ENCODE data around the gene DOCK3. TPM values are rescaled to one million over a fixed set of nuclear protein-coding genes. Genes with fewer than 3 reads are reported as not detected.

Gene DOCK3
- total and polyA plus RNA-seq, 2 of the 4 experiments (the other 2 are of a cell fraction), result under 0.01 to 0.12 TPM

GRCh38 chr3:50676031-50676705 is 1.4 kb downstream of the DOCK3 start:
- intact Hi-C loops (cut with micrococcal nuclease) (no loop called here), dilution Hi-C loops (cut with HindIII; ENCODE audit: low sequenced_read_pairs, unreplicated experiment) (no loop called here), in situ Hi-C loops (cut with MboI; ENCODE audit: low sequenced_read_pairs) (no loop called here)
- peaks cover 54% of the 10 kb centered on the region for H3K27me3 ChIP-seq (ENCODE audit: control insufficient read depth, insufficient read depth, low read length)
- no peaks in the 10 kb centered on the region for H3K79me1 ChIP-seq (ENCODE audit: low read depth in 1 of 2, low read length in 2 of 2)
- no peaks in the 10 kb centered on the region for H3K36me3 ChIP-seq (ENCODE audit: control insufficient read depth, insufficient read depth, low read length)
- H3K23ac ChIP-seq (ENCODE audit: low read depth, low read length), result no peak overlapping the region
- H3K9ac ChIP-seq (ENCODE audit: low read depth, low read length), result no peak overlapping the region
- no peaks in the 10 kb centered on the region for H3K4me1 ChIP-seq (ENCODE audit: control insufficient read depth, insufficient read depth, low read length)
- H2BK5ac ChIP-seq (ENCODE audit: low read depth, low read length, poor library complexity, severe bottlenecking), result no peak overlapping the region
- DNase-seq (no peak), ATAC-seq (ENCODE audit: low read depth) (no peak)
- no peaks in the 10 kb centered on the region; the same call in 1 of the 2 replicates for H3K9me3 ChIP-seq (ENCODE audit: control insufficient read depth, insufficient read depth, low read length)
- WGBS, 2 experiments (ENCODE audit: extremely low coverage in 2 of 2, insufficient read length in 1 of 2), result no CpG with 5 or more reads among the region's 7 CpGs
- ChIA-PET POLR2A (ENCODE audit: unreplicated experiment) (interaction anchor here (0.6 kb wide), 1 partner anchor 10 kb away, joined by 6 read pairs; no protein-coding TSS in a partner anchor), CTCF (interaction anchor here (0.9 kb wide), 1 partner anchor 103 kb away, joined by 3 read pairs; no protein-coding TSS in a partner anchor)
- no peak overlapping the region for H3K4ac ChIP-seq (ENCODE audit: low read depth, low read length)
- no peaks in the 10 kb centered on the region for H4K20me1 ChIP-seq (ENCODE audit: insufficient read depth, low read length)
- no peak overlapping the region for H3K18ac ChIP-seq (ENCODE audit: low read depth, low read length)
- BruUV-seq (replicated peaks), result no TSS peak
- H2AK5ac ChIP-seq (ENCODE audit: low read depth, low read length), result no peak overlapping the region
- H3K9me1 ChIP-seq (ENCODE audit: insufficient read depth, low read length), result peaks cover 2% of the 10 kb centered on the region; the same call in 1 of the 2 replicates
- no peak overlapping the region for H3K56ac ChIP-seq (ENCODE audit: extremely low read depth, insufficient read depth, low read length)
- H2BK20ac ChIP-seq (ENCODE audit: low read depth, low read length), result no peak overlapping the region
- H2BK120ac ChIP-seq (ENCODE audit: low read depth, low read length), result no peak overlapping the region
- no peak overlapping the region for H3K4me2 ChIP-seq (ENCODE audit: low read depth, low read length)
- H3K27ac ChIP-seq (ENCODE audit: insufficient read depth, low read length), result no peak overlapping the region
- no peak for TF ChIP-seq MAFK (IDR thresholded peaks at IDR 0.05; ENCODE audit: low read depth, low read length)
- TF ChIP-seq BHLHE40 (IDR thresholded peaks at IDR 0.05; ENCODE audit: low read depth, low read length), result no peak
- no peak for TF ChIP-seq RAD21 (IDR thresholded peaks at IDR 0.05; ENCODE audit: low read length)
- no peak for TF ChIP-seq MAZ (IDR thresholded peaks at IDR 0.05; ENCODE audit: borderline replicate concordance, low read depth, low read length)
- no peak for TF ChIP-seq POLR2A (IDR thresholded peaks at IDR 0.05; ENCODE audit: low read depth, low read length)
- no peak overlapping the region for H4K5ac ChIP-seq (ENCODE audit: low read depth, low read length)
- H3K4me3 ChIP-seq (ENCODE audit: insufficient read depth, low read depth, low read length), result no peak overlapping the region
- H3K14ac ChIP-seq (replicated peaks; ENCODE audit: low read depth, low read length), result no peak overlapping the region
- H4K91ac ChIP-seq (ENCODE audit: insufficient read depth, low read depth, low read length), result no peak overlapping the region
- H2BK15ac ChIP-seq (ENCODE audit: low read depth, low read length), result no peak overlapping the region
- H2AK9ac ChIP-seq (replicated peaks; ENCODE audit: low read depth, low read length, poor library complexity), result no peak overlapping the region
- no peak overlapping the region for H4K8ac ChIP-seq (ENCODE audit: low read depth in 2 of 2, low read length in 2 of 2)
- no peak overlapping the region for H2AFZ ChIP-seq (replicated peaks; ENCODE audit: low read length, poor library complexity)

All from IMR-90 (cell line).